Ovary (tissue), 3 donors: ENCODE measurements around the gene STAT5B.

Experiments
- CTCF ChIP-seq, 3 donors: fragments of 450-650 bp in 2 of 3; fragments of 200-600 bp in 1 of 3; IDR thresholded peaks; one replicate each; pipeline versions ENCODE4 v1.5.1 to v1.8.0; 2016 to 2022; ENCODE audit warnings: antibody characterized with exemption in 3 of 3, mild to moderate bottlenecking in 1 of 3
- EP300 ChIP-seq: sonication (generic); formaldehyde crosslinking; IDR thresholded peaks from one replicate; pipeline ENCODE4 v1.6.1; 2017; ENCODE audit warnings: antibody characterized with exemption
- POLR2A ChIP-seq: fragments of 450-650 bp; IDR thresholded peaks from one replicate; pipeline ENCODE4 v1.6.1; 2017; ENCODE audit warnings: antibody characterized with exemption, mild to moderate bottlenecking, moderate library complexity
- donor health status: DM: no; HTN: no; CAD: no.

GRCh38 chr17:42276359-42276608 lies at the start of gene STAT5B:
- TF ChIP-seq CTCF (IDR thresholded peaks at IDR 0.05) = no peak
- TF ChIP-seq POLR2A = peak; percentile 67
- TF ChIP-seq EP300 = no peak
